Ureter (tissue), 1 donor: ENCODE measurements around the gene SNX9. TPM values are rescaled to one million over a fixed set of nuclear protein-coding genes. Genes with fewer than 3 reads are reported as not detected.
"Not testable (repeated sequence)": the region's sequence is repeated elsewhere in the genome, so short reads cannot be mapped to it uniquely, and the experiment has no call there.

ENCODE experiments used
- DNase-seq: peaks from one replicate; pipeline ENCODE4 v3.0.0-alpha.2; 2020; ENCODE audit warnings: low spot score
- total RNA-seq: library from RNA; stranded (reverse); gene quantifications from one replicate; pipeline ENCODE4 v1.2.4, GENCODE V29; 2023
- donor health status: DM: yes; HTN: yes; CAD: no.

SNX9 gene
- total RNA-seq = 45.8 TPM

DNA sequence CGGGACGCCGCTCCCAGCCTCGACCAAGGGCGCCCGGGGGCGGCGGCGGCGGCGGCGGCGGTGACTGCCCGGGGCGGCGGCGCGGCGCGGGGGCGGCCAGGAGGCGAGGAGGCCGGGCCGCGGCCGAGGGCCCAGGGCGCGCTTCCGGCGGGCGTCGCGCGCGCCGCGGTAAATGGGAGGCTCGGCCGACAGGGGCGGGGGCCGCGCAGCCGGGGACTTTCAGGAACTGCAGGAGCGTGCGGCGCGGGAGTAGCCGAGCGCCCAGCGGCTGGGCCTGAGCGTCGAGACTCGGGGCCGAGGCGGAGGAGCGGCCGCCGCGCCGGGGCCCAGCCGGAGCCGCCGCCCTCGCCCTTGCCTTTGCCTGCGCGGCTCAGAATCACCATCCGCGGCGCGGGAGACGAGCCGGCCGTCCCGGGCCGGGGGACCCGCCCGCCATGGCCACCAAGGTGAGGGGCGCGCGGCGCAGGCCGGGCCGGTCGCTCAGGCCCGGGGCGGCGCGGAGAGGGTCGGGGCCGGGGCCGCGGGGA is at the start of gene SNX9:
TSS of gene SNX9 (plus strand) at position 246 of the 527 bp plus-strand sequence. CDS start at position 435, 189 bp downstream.
- peak; percentile 76 for DNase-seq

DNA sequence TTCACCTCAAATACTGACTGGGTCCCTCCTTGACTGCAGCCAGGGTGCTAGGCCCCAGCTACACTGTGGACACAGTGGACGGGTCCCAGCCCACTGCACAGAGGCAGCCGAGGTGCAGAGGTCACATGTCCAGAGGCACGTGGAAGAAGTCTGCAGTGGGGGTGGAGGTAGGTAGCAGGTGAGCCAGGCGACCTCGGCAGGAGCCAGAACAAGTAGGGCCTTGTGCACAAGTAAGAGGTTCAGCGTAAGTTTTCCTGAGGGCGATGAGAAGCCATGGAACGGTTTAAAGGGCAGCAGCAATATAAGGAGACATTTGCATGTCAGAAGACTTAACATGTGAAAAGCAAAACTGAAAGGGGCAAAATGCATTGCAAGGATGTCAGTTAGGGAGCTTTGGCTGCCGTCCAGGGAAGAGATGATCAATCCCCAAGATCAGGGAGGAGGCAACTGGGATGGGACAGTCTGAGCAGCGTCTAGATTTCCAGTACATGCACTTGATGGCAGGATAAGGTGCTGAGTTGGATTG is 49.7 kb upstream of the SNX9 start:
- no peak for DNase-seq

DNA sequence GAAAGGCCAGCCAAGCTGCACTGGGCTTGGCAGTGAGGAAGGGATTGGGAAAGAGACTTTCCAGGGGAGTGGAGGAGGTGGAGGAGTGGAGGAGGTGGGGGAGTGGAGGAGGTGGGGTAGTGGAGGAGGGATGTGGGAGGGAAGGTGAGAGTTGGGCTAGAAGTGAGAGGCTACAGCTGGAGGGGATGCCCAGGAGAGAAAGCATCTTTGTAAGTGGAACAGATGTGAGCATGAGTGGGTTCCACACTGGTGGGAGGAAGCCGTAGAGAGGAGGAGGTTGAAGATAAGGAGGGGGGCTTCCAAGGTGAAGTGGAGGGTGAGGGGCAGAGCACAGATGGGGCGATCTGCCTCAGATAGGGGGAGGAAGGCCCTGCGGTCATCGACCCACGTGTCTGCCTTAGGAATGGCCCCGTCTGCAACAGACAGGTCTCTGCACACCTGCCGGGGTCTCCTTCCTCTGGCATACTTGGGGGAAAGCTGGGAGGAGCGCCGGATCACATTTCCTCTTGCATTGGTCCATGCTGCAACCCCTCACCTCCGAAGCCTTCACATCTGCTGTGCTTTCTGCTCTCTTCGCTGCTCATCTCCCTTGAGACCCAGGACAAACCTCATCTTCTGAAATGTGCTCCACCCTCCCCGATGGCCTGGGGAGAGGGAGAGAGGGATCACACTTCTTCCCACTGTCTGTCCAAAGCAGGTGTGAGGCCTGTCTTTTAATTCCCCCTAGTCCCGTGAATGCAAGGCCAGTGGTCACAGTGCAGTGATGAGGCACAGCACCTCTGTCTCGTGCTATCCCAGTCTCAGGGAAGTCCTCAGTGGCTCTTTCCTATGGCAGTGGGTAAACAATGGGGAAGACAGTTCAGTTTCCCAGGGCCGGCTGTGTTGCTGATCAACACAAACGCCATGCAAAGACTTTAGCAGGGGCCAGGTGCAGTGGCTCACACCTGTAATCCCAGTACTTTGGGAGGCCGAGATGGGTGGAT is 48.6 kb upstream of the SNX9 start:
- DNase-seq = peak; percentile 63

DNA sequence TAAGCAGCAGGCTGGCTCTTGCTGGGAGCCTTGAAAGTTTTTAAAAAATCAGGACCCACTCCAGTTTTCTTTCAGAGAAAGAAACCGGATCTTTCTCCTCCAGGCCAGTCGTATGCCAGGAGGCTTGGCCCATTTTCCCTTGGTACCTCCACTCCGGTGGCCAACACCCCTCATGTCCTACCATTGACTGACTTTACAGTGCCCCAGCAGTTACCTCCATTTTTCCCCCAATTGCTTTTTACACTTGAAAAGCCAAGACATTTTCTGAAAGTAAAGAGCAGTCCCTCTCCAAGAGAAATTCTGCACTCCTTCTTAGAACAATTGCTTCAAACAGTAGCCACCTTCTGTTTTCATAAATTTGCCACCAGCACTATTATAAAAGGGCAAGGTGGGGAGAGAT is 47.7 kb upstream of the SNX9 start:
- no peak for DNase-seq

DNA sequence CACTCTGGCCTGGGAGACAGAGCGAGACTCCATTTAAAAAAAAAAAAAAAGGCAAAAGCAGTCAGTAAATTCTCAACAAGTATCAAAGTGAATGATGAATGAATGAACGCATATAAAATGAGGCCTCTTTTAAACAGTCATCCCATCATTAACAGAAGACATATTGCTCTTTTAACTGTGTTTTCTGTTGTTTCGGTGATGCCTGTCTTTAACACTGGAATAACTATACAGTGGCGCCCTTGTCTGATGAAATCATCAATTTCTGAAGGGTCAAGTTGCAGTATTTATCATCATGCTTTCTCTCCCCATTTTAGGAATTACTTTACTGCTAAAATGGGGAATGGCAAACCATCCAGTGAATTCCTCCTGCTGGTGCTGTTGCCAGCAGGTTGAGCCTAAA is 45.7 kb upstream of the SNX9 start:
- DNase-seq = no peak

DNA sequence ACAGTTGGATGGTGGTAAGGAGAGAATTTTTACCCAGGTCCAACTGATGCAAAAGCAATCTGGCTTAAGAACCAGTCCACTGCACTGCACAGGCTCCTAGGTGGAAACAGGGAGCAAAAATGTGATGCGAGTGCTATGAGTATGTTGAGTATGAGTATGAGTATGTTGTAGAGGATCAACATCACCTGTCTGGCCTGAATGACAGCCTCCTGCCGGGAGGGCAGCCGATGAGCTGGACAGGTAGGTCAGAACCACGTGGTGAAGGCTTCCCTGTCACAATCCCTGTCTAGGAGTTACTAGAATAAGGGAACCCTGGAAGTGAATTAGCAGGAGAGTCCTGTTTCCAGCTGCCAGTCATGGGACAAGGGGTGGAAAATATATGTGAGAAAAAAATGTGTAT is 44.3 kb upstream of the SNX9 start:
- no peak for DNase-seq

DNA sequence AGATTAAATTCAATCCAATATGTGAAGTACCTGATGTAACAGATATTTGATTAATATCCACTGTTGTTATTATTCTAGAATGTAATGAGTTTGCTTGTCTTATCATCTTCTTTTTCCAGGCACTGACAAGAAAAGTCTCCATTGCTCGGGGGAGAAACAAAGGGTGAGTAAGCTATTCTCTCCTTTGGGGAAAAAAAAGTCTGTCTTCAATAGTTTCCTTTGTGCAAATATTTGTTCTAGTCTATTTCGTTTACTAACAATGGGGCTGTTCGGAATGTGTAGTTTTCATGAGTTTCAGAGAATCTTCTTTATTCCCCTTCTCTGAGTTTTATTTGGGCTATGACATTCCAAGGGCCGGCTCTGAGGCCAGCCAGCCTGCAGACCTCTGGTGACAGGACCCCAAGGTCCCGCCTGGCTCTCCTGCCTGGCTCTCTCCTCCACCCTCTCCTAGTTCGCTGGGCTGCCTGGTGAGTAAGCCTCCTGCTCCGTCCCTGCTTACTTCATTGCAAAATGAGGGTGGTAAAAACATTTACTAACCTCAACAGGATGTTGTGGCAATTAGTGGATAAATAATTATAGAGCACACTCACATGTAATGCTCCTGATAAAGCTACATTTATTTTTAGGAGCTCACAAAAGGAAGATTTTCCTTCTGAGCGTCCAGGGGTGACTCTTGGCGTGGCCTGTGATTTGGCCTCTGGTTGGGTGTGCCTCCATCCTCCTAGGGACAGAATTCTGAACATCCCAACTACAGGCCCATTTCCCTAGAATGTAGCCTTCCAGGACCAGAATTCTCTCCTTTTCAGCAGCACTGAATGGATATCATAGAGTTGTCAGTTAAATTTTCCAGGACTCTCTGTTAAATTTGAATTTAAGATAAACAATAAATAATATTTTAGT is 43.1 kb upstream of the SNX9 start:
- no peak for DNase-seq

DNA sequence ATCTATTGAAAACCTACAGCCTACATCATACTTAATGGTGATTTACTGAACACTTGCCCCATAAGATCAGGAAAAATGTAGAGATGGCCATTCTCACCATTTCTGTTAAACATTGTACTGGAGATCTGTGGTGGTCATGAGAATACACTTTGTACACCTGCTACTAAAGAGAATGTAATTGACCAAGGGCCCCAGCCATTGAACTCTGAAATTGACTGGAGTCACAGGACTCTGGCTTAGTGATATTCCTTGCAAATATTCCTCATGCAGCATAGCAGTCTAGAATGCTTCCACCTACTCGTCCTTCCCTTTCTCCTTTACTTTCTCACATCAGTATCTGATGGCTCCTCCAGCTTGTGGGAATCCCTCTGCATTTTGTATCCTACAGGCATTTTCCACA is 37.4 kb upstream of the SNX9 start:
- no peak for DNase-seq

DNA sequence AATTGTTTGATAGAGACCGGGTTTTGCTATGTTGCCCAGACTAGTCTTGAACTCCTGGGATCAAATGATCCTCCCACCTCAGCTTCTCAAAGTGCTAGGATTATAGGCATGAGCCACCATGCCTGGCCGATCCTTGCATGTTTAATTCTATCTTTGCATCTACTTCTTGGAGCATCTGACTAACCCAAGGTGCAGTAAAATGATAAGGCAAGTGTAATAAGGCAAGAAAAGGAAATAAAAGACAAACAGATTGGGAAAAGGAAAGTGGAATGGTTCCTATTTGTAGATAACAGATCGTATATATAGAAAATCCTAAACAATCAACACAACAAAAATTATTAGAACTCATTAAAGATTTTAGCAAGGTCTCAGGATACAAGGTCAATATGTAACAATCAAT is 36.8 kb upstream of the SNX9 start:
- DNase-seq = no peak

DNA sequence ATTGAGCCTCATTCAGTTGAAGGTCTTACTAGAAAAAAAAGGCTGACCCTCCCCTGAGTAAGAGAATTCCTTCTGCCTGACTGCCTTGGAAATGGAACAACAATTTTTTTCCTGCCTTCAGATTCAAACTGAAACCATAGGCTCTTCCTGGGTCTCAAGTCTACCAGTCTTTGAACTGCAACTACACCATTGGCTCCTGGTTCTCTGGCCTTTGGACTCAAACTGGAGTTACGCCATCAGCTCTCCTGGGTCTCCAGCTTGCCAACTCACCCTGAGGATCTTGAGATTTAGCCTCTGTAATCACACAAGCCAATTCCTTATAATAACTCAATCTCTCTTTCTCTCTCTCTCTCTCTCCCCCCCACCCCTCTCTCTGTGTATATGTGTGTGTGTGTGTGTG is 36.0 kb upstream of the SNX9 start:
- no peak for DNase-seq

DNA sequence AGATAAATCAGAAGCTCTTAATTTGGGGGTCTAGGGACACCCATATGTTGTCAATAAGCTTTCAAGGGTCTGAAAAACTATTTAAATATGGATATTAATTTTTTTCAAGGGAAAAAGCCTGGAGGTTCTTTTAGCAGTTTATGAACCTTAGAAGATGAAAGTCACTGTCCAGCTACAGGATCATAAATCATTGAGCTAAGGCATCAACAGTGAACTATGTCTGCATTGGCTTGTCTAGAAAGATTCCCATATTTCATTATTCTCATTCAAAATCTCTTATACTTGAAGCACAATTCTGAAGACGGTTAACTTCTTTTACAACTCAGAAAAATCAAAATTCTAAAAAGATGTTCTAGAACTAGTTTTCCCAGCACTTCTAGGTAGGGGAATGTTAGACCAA is 34.9 kb upstream of the SNX9 start:
- no peak for DNase-seq

DNA sequence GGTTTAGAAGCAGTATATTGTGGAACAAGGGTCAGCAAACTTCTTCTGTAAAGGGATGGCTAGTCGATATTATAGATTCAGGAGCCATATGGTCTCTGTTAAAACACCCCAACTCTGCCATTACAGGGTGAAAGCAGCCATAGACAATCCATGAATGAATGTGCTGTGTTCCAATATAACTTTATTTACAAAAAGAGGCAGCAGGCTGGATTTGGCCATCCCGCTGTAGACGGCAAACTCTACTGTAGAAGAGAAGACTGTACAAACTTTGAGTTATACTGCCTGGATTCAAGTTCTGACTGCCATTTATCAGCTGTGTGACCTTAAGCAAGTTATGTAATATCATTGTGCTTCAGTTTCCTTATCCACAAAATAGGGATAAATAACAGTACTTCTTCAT is 33.7 kb upstream of the SNX9 start:
- DNase-seq = no peak

DNA sequence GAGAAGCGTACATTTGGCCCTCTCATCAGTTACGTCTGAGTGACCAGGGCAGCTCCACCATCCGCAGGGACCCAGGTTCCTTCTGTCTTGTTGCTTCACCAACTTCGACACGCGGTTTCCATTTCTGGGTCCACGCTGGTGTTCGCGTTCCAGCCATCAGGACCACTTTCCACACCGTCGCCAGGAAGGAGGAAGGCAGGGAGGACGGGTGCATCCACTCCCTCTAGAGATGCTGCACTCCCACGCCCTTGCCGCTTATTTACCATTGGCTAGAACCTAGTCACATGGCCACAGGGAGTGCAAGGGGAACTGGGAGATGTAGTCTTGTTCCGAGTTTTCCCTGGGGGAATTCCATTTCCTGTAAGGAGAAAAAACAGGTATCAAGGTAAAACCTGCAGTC is 33.2 kb upstream of the SNX9 start:
- DNase-seq = no peak

DNA sequence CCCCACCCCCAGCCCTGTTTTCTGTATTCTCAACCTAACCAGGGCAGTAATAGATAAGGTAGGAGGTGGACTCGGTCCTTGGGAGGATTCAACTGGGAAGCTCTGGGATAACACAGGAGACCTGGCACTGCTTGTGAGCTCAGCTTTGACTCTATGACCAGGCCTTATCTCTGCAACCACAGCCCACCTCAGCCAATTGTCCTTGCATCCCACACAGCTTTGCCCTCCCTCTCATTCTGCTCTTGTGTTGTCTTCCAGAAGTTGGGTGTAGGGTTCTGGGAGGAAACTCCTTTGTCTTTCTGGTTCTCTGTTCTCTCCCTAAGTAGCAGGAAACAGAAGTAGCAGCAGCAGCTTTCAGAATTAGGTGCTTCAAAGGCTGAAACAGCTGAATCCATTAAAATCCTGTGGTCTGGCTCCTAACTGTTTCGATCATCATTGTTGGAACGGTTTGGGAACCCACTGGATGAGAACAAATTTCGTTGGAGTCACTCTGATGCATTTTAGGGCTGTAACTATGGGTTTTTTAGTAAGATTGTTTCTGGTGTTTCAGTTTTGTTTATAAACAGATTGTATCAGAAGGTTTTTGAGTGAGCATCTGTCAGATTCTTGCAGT is 32.4 kb upstream of the SNX9 start:
- no peak for DNase-seq

DNA sequence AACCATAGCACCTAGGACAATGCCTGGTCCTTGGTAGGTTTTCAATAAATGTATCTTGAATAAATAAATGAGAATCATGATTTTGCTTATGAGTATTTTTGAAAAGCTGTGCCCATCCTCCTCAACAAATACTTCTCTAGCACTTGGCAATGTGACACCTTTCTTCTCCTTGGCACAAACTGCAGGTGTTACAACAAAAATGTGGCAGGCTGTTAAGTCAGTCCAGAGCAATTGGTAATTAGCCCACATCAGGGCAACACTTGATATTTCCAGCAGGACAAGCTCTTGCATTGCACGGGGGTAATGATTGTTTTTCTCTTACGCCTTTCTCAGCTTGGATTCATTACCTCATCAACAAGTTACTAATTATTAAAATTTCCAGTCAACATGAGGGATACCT is 31.6 kb upstream of the SNX9 start:
- no peak for DNase-seq

DNA sequence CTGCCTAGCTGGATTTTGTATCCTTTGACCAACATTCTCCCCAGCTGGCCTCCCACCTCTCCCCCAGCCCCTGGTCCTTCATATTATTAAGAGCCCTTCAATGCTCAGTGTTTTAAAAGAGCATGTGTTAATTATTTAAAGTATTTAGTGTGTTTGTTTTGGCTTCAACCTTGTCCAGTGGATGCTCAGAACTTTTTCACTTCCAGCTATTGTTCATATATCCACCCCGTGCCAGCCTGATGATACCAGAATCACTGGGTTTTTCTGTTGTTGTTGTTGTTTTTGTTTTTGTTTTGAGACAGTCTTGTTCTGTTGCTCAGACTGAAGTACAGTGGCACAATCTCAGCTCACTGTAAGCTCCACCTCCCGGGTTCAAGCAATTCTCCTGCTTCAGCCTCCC is 30.4 kb upstream of the SNX9 start:
- no peak for DNase-seq

DNA sequence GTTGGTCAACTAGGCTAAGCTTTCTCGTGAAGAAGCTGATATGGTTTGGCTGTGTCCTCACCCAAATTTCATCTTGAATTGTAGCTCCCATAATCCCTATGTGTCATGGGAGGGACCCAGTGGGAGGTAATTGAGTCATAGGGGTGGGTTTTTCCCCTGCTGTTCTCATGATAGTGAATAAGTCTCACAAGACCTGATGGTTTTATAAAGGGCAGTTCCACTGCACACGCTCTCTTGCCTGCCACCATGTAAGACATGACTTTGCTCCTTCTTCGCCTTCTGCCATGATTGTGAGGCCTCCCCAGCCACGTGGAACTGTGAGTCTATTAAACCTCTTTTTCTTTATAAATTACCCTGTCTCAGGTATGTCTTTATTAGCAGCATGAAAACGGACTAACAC is 29.0 kb upstream of the SNX9 start:
- DNase-seq = not testable (repeated sequence)

DNA sequence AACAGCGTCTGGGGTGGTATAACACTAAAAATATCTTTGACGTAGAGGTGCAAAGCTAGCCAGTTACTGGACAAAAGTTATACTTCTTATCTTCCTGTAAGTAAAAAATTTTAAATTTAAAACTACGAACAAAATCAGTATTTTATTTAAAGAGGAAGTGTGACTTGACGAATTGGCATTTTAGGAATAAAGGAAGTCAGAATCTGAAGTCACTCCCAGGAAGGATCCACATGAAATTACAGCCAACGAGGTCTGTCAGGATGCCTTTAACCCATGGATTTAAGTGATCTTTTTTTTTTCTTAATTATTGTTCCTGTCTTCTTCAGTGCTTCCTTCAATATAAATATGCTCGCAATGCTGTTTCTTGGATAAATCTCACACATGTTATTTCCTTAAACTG is 27.2 kb upstream of the SNX9 start:
- DNase-seq = no peak

DNA sequence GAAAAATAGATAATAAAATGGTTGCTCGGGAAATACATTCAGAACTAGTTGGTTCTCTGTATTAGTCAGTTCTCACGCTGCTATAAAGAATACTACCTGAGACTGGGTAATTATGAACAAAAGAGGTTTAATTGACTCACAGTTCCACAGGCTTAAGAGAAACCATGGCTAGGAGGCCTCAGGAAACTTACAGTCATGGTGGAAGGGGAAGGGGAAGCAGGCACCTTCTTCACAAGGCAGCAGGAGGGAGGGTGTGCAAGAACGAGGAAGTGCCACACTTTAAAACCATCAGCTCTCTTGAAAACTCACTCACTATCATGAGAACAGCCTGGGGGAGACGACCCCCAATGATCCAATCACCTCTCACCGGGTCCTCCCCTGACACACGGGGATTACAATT is 24.2 kb upstream of the SNX9 start:
- DNase-seq = no peak

DNA sequence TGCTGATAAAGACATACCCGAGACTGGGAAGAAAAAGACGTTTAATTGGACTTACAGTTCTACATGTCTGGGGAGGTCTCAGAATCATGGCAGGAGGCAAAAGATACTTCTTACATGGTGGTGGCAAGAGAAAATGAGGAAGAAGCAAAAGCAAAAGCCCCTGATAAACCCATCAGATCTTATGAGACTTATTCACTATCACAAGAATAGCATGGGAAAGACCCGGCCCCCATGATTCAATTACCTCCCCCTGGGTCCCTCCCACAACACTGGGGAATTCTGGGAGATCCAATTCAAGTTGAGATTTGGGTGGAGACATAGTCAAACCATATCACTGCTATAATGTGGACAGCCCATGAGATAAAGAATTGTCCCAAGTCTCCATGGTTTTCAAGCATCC is 23.5 kb upstream of the SNX9 start:
- not testable (repeated sequence) for DNase-seq

DNA sequence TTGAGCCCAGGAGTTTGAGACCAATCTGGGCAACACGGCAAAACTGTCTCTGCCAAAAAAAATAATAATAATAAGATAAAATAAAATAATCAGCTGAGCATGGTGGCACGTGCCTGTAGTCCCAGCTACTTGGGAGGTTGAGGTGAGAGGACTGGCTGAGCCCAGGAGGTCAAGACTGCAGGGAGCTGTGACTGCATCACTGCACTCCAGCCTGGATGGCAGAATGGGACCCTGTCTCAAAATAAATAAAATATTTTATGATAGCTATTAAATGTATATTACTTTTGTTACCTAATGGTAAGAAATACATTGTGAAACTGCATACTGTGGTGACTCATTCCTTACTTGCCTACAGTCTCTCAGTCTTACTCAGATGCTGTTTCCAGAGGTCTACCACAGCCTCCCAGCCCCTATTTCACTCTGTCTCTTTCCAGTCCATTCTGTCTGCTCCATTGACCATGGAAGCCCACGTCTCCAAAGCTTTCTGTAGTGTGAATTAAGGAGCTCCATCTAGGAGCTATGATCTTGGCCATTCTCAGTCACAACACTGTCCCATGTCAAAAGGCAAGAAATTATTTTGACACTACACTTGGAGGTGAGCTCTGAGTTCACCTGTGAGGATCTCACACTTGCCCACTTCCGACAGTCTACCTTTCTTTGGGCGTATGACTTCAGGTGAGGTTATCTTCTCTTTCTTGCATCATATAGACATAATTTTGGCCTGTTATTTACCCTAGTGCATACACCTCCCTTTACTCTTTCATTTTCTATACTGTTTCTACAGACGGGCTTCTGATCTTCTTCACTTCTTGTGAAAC is 22.4 kb upstream of the SNX9 start:
- no peak for DNase-seq
